ENCODE measurements around the gene IQCE.

DNA sequence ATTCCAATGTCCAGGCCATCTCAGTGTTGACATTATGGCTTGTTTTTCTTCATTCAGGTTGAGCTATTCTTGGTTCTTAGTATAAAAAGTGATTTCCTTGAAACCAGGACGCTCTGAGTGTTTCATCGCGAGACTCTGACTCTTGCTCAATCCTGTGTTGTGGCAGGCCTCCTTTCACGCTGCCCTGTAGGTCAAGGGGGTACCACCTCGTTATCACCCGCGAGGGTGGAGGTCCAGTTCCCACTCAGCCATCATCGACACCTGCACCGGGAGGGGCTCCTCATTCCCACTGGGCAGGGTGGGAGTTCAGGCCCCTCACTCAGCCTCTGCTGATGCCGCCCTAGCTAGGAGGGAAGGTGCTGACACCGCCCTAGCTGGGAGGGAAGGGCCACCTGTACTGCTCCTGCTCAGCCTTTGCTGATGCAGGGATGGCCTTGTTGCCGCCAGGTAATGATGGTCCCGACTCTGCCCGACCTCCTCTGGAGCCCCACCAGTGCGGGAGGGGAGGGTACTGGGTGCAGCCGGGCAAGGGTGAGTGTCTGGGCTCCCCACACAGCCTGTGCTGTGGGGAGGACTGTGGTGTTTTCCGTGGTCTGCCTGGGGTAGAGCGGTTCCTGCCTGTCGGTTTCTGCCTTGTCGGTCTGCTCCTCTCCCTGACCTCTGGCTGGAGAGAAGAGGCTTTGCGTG, 16.4 kb downstream of the IQCE start:
- TF ChIP-seq REST (IDR thresholded peaks at IDR 0.05; ENCODE audit: insufficient read depth in 1 of 2, low read depth in 2 of 2, low read length in 1 of 2) (no peak), POLR2AphosphoS5 (IDR thresholded peaks at IDR 0.05; ENCODE audit: low read depth, low read length) (no peak)
- TF ChIP-seq, protein P1, sequence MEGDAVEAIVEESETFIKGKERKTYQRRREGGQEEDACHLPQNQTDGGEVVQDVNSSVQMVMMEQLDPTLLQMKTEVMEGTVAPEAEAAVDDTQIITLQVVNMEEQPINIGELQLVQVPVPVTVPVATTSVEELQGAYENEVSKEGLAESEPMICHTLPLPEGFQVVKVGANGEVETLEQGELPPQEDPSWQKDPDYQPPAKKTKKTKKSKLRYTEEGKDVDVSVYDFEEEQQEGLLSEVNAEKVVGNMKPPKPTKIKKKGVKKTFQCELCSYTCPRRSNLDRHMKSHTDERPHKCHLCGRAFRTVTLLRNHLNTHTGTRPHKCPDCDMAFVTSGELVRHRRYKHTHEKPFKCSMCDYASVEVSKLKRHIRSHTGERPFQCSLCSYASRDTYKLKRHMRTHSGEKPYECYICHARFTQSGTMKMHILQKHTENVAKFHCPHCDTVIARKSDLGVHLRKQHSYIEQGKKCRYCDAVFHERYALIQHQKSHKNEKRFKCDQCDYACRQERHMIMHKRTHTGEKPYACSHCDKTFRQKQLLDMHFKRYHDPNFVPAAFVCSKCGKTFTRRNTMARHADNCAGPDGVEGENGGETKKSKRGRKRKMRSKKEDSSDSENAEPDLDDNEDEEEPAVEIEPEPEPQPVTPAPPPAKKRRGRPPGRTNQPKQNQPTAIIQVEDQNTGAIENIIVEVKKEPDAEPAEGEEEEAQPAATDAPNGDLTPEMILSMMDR (IDR thresholded peaks at IDR 0.05): no peak
